HL-60 (cell line): ENCODE results near the gene MMAB.

Experiments
- DNase-seq, 2 experiments: peaks; one replicate each; pipeline ENCODE4 v3.0.0-alpha.2; 2010 to 2020; ENCODE audit warnings: low read depth in 1 of 2, low spot score in 1 of 2
- H3K27ac ChIP-seq: fragments of 250-450 bp; sonication (Bioruptor Pico); replicated peaks from 2 replicates; pipeline ENCODE4 v1.5.1; 2020; ENCODE audit warnings: mild to moderate bottlenecking, moderate library complexity
- H3K27me3 ChIP-seq: fragments of 250-450 bp; sonication (Bioruptor Pico); 2 replicates; pipeline ENCODE4 v1.5.1; 2021; ENCODE audit warnings: mild to moderate bottlenecking, moderate library complexity; ENCODE audit not compliant: insufficient read depth, poor library complexity, severe bottlenecking
- H3K4me3 ChIP-seq: replicated peaks from 2 replicates; pipeline ENCODE4 v1.5.1; 2011; ENCODE audit warnings: mild to moderate bottlenecking, control low read depth, low read length; ENCODE audit not compliant: insufficient read depth
- CTCF ChIP-seq: IDR thresholded peaks from one replicate; pipeline ENCODE4 v1.5.1; 2011; ENCODE audit warnings: low read length, control low read depth, inconsistent platforms; ENCODE audit not compliant: insufficient read depth
- GABPA ChIP-seq: IDR thresholded peaks from 2 replicates; pipeline ENCODE4 v1.6.1; 2012; ENCODE audit warnings: low read depth
- POLR2AphosphoS5 ChIP-seq: IDR thresholded peaks from 2 replicates; pipeline ENCODE4 v1.6.1; 2012; ENCODE audit warnings: low read depth
- REST ChIP-seq: IDR thresholded peaks from 2 replicates; pipeline ENCODE4 v1.6.1; 2012; ENCODE audit warnings: low read depth; ENCODE audit not compliant: insufficient replicate concordance
- SPI1 ChIP-seq: IDR thresholded peaks from 2 replicates; pipeline ENCODE4 v1.6.1; 2012; ENCODE audit warnings: low read depth, mild to moderate bottlenecking, borderline replicate concordance

The MMAB gene

DNA sequence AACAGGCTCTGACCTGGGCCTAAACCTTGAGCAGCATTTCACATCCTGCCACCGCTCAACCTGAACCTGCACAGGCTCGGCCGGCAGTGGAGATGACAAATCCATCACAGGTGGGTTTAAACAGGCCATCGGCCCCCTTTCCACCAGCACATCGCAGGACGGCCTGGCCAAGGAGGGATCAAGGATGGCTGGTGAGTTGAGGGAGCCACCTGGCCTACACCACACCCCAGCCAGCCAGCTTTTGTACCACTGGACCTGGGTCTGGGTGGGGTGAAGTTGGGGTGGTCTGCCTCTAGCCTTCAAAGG, 14.2 kb downstream of the MMAB start:
- no peak overlapping the region for H3K4me3 ChIP-seq
- no peak overlapping the region for H3K27ac ChIP-seq
- no peaks in the 10 kb centered on the region for H3K27me3 ChIP-seq
- no peak for DNase-seq
- TF ChIP-seq SPI1 (no peak), REST (no peak), GABPA (no peak), POLR2AphosphoS5 (no peak), CTCF (no peak)

- H3K4me3 ChIP-seq = no peak overlapping the region
- no peak for DNase-seq
- no peak overlapping the region for H3K27ac ChIP-seq
- H3K27me3 ChIP-seq = no peaks in the 10 kb centered on the region
- TF ChIP-seq CTCF (no peak), GABPA (no peak), POLR2AphosphoS5 (no peak), REST (no peak), SPI1 (no peak)
Observed at GRCh38 chr12:109558374-109559199, 14.7 kb downstream of the MMAB start.

- no peak overlapping the region for H3K4me3 ChIP-seq
- DNase-seq = no peak
- TF ChIP-seq POLR2AphosphoS5 = no peak
- TF ChIP-seq CTCF = no peak
- no peak for TF ChIP-seq GABPA
- TF ChIP-seq REST = no peak
- TF ChIP-seq SPI1 = no peak
- no peak overlapping the region for H3K27ac ChIP-seq
- H3K27me3 ChIP-seq = peaks cover 3% of the 10 kb centered on the region
Observed at GRCh38 chr12:109557805-109558204, 15.5 kb downstream of the MMAB start.
